HG03521 (cell line): ENCODE measurements around the gene SEC14L1.
A peak's percentile ranks its signal among the peaks of the same experiment; 100 is the strongest.
"Not testable (repeated sequence)": the region's sequence is repeated elsewhere in the genome, so short reads cannot be mapped to it uniquely, and the experiment has no call there.

Experiments
- ATAC-seq: cut with Tn5 transposase; IDR thresholded peaks from one replicate; pipeline ENCODE4 v1.9.1; 2021; ENCODE audit warnings: mild to moderate bottlenecking, moderate library complexity; ENCODE audit not compliant: unreplicated experiment

The SEC14L1 gene

DNA sequence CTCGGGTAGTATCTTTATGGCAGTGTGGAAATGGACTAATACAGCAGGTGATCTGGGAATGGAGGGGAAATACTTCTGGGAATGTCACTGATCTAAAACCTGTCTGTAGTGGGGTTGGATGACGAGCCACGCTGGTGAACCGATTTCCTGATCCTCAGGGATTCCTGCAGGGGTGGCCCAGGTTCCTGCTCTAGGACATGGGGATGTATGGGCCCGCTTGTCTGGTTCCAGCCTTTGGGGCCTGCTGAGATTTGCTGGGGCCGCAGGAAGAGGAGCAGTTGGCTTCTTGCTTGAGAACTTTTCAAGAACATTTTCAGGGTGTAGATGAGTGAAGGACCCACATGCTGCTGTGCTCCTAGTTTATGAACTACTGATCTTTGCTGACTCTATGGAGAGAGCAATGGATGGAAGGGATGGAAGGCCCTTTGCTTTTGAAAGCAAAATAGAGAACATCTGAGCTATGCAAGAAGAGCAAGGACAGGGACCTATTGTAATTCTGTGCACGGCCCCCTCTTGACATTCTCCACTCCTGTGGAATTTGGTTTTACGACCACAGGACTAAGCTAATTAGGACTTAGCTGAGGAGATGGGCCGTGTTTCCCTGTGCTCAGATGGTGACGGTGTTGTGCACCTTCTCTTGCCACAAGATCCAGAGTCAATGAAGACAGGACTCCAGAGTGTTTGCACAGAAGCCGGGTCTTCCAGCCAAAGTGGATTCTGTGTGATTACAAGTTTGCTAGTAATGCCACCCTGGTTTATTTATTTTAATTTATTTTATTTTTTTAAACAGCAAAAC lies 90.5 kb downstream of the SEC14L1 start:
- ATAC-seq: no peak

DNA sequence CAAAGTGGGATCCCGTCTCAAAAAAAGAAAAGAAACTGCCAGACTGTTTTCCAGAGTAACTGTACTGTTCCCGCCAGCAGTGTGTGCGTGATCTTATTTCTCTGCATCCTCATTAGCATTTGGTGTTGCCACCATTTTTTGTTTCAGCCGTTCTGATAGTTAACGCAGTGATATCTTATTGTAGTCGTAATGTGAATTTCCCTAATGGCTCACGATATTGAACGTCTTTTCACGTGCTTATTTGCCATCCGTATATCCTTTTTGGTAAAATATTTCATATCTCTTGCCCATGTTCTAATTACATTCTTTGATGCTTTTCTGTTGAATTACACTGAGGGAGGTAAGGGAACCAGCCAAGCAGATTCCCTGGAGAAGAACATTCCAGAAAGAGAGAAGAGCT lies 92.4 kb downstream of the SEC14L1 start:
- no peak for ATAC-seq

DNA sequence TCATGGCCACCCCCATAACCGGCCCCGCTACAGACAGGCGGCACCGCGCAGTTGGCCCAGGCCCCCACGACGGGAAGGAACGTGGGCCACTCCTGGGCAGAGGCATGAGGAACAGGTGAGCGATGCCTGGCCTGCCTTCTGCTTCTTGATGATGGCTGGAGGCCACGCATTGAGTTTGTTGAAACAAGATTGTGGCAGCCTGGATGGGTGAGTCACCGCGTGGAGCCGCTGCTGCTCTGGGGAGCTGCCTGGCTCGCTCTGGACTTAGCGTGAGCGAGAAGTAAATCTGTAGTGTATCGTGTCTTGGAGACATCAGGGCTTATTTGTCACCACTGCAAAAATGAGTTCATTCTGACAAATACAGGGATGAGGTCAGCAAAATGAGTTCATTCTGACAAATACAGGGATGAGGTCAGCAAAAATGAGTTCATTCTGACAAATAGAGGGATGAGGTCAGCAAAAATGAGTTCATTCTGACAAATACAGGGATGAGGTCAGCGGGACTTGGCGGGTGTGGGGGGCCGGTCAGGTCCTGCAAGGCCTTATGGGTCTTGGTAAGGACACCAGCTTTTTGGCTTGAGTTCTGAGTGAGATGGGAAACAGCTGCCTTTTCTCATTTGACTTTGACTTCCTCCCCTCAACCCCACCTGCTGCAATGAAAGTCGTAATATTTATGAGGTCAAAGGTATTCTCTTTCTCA lies 93.0 kb downstream of the SEC14L1 start:
- ATAC-seq: no peak

DNA sequence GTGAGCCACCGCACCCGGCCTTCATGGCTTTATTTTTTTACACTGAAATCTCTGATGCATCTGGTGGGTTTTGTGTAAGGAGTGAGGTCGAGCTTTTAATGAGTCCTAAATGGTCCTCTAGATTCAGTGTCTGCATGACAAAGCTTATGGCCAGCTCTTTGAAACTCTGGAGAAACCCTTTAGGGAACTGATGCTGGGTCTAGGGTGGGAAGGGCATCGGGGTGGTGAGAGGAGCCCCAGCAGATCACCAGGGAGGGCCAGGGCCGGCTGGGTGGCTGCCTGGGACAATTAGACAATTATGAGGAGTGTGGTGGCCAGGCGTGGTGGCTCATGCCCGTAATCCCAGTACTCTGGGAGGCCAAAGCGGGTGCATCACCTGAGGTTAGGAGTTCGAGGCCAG lies 93.9 kb downstream of the SEC14L1 start:
- no peak for ATAC-seq

DNA sequence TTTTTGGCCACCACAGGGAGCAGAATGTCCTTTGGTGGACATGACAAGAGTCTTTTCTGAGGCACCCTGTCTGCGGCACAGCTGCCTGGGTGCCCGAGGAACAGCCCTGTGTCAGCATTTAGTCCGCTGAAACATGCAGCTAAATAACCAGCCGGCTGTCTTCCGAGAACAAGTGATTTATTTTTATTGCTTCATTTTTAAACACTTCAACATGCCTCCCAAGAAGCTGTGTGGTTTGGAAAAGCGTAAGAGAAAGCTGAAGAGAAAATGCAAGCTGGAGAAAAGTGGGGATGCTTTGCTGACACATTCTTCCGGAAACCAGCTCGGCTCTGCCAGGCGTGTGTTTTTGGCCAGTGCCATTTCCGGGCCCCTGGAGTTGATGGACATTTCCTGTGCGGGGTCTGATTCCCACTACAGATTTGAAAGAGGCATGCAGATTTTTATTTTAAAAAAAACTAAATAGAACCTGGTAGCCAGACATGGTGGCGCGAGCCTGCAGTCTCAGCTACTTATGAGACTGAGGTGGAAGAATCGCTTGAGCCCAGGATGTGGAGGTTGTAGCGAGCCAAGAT lies 94.7 kb downstream of the SEC14L1 start:
- no peak for ATAC-seq

DNA sequence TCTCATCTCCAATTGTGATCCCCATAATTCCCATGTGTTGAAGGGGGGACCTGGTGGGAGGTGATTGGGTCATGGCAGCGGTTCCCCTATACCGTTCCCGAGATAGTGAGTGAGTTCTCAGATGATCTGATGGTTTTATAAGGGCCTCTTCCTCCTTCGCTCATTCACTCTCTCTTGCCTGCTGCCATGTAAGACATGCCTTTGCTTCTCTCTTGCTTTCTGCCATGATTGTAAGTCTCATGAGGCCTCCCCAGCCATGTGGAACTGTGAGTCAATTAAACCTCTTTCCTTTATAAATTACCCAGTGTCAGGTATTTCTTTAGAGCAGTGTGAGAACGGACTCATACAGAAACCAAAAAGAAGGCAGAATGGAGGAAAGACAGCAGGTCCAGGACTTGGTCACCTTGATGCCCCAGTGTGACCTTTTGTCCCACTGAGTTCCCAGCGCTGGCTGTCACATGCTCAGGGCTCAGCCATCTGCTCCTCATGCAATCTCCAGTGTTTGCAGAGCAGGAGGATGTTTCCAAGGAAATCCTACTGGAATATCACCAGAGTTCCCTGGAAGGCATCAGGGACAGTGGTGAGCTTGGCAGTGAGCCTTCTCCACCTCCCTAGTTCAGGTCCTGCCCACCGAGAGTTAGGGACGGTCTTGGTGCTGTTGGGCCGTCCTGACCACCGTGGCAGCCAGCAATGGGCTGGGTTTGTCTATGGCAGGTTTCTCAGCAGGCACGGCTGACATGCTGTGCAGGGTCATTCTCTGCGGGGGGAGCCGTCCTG lies 96.7 kb downstream of the SEC14L1 start:
- no peak for ATAC-seq

DNA sequence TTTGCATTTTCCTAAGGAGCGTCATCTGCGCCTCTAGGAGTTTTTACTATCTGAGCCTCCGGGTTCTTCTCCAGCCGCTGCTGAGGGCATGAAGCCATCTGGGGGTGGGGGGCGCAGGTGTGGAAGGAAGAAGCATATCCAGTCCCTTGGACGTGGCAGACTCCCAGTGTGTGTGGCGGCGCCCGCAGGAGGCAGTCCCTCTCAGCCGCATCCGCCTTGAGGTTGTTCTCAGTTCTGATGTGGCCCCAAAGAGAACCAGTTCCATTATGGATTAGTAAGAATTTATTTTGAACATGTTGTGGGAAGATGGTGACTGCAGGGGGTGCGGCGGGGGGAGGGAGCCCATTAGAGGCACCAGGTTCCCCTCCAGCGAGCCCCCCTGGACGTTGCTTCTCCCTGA lies 100.2 kb downstream of the SEC14L1 start:
- ATAC-seq: no peak

- no peak for ATAC-seq
Observed at GRCh38 chr17:77242118-77242851, 101.5 kb downstream of the SEC14L1 start.

DNA sequence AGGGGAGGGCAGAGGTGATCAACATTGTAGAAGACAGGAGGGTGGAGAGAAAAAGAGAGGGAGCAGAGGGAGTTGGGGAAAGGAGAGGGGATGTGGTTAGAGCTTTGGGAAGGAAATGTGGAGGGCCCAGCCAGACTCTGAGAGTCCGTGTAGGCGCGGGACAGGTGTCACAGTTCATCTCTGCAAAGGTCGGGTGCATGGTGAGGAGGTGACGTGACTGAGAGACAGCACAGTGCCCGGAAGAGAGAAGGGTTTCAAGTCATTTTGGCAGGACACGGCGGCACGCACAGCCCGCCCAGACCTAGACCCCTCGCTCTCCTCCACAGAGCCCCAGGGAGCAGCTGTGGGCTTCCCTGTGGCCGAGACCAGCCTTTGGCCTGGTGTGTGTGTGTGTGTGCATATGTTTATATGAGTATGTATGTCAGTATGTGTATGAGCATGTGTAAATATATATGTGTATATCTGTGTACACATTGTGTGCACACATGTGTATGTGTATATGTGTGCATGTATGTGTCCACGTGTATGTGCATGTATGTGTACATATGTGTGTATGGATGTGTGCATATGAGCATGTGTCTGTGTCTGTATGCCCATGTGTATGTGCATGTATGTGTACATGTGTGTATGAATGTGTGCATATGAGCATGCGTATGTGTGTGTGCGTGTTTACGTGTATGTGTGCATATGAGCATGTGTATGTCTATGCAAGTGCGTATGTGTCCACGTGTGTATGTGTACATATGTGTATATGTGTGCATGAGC lies 104.6 kb downstream of the SEC14L1 start:
- ATAC-seq: peak; percentile 56

- no peak for ATAC-seq
Observed at GRCh38 chr17:77246110-77247047, 105.6 kb downstream of the SEC14L1 start.

- ATAC-seq: peak; percentile 56
Observed at GRCh38 chr17:77247048-77247541, 106.3 kb downstream of the SEC14L1 start.

GRCh38 chr17:77247609-77248008 lies 106.8 kb downstream of the SEC14L1 start:
- no peak for ATAC-seq

GRCh38 chr17:77248216-77249114 lies 107.7 kb downstream of the SEC14L1 start:
- ATAC-seq: no peak

- ATAC-seq: no peak
Observed at GRCh38 chr17:77251622-77252183, 110.9 kb downstream of the SEC14L1 start.

- not testable (repeated sequence) for ATAC-seq
Observed at GRCh38 chr17:77252306-77252705, 111.5 kb downstream of the SEC14L1 start.

- no peak for ATAC-seq
Observed at GRCh38 chr17:77253611-77254051, 112.9 kb downstream of the SEC14L1 start.
